ENCODE measurements around the gene MAPK7.

DNA sequence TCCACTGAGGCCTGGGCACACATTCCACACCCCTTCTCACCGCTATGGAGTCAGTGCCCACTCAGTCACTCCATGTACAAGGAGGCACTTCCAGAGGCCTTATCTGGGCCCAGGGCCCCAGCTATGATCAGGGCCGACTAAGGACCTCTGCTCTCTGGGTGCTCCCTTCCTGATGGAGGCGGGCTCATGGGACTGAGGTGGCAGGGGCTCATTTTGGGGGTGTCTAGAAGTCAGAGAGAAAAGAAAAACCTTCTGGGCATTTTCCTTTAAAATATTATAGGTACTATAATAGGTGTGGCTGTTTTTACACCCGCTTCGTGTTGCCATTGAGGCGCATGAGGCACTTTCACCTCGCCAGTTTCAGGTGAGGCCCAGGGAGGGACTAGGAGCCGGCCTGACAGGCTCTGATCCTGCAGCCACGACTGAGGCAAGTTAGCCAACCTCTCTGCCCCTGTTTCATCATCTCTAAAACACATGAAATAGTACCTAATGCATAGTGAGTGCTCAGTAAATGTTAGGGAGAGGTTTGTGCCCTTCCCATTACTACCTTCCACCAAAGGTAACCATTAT, 30.1 kb upstream of the MAPK7 start:
- TF ChIP-seq CTCF (IDR thresholded peaks at IDR 0.05) (no peak), POLR2AphosphoS5 (IDR thresholded peaks at IDR 0.05) (no peak), POLR2A (IDR thresholded peaks at IDR 0.05) (no peak)

All from prostate gland (tissue), 2 donors.